RCC 7860 (cell line): ENCODE results near the gene MOXD1.

ENCODE experiments used
- DNase-seq: peaks from one replicate; pipeline ENCODE4 v3.0.0-alpha.2; 2015; ENCODE audit warnings: low spot score
- FAIRE-seq: peaks from 2 replicates; lab custom pipeline; 2012; peaks lifted over from hg19 to GRCh38; lab: Jason Lieb, UNC

MOXD1 gene

GRCh38 chr6:132400883-132401617 is at the start of gene MOXD1:
MOXD1 (minus strand) TSS chr6:132401475; CDS start chr6:132401426, 49 bp downstream.
- DNase-seq, result peak; percentile 34
- no peak for FAIRE-seq

- no peak for DNase-seq
- FAIRE-seq, result no peak
Observed at GRCh38 chr6:132446855-132447241, 45.6 kb upstream of the MOXD1 start.

- DNase-seq, result no peak
- no peak for FAIRE-seq
Observed at GRCh38 chr6:132446141-132446854, 45.0 kb upstream of the MOXD1 start.

- DNase-seq (peak; percentile 95), FAIRE-seq (peak; percentile 99)
Observed at GRCh38 chr6:132445201-132445951, 44.1 kb upstream of the MOXD1 start.

GRCh38 chr6:132443206-132443605 is 41.9 kb upstream of the MOXD1 start:
- DNase-seq (peak; percentile 31), FAIRE-seq (no peak)

GRCh38 chr6:132430110-132430509 is 28.8 kb upstream of the MOXD1 start:
- FAIRE-seq, result no peak
- DNase-seq, result no peak

GRCh38 chr6:132425176-132425575 is 23.9 kb upstream of the MOXD1 start:
- FAIRE-seq (no peak), DNase-seq (no peak)

GRCh38 chr6:132423839-132424238 is 22.6 kb upstream of the MOXD1 start:
- FAIRE-seq (no peak), DNase-seq (no peak)

GRCh38 chr6:132418235-132418965 is 17.1 kb upstream of the MOXD1 start:
- DNase-seq (no peak), FAIRE-seq (no peak)

GRCh38 chr6:132414761-132415160 is 13.5 kb upstream of the MOXD1 start:
- FAIRE-seq (no peak), DNase-seq (no peak)

GRCh38 chr6:132414322-132414721 is 13.0 kb upstream of the MOXD1 start:
- DNase-seq, result no peak
- no peak for FAIRE-seq

GRCh38 chr6:132413499-132413802 is 12.2 kb upstream of the MOXD1 start:
- FAIRE-seq, result no peak
- no peak for DNase-seq

- no peak for FAIRE-seq
- no peak for DNase-seq
Observed at GRCh38 chr6:132412656-132413498, 11.6 kb upstream of the MOXD1 start.

GRCh38 chr6:132411296-132411695 is 10.0 kb upstream of the MOXD1 start:
- DNase-seq (no peak), FAIRE-seq (no peak)

GRCh38 chr6:132410830-132411229 is 9.6 kb upstream of the MOXD1 start:
- FAIRE-seq, result no peak
- no peak for DNase-seq

- DNase-seq, result peak; percentile 14
- peak; percentile 74 for FAIRE-seq
Observed at GRCh38 chr6:132405143-132405915, 4.1 kb upstream of the MOXD1 start.

- FAIRE-seq, result no peak
- DNase-seq, result peak; percentile 15
Observed at GRCh38 chr6:132404736-132405135, 3.5 kb upstream of the MOXD1 start.

GRCh38 chr6:132404330-132404729 is 3.1 kb upstream of the MOXD1 start:
- FAIRE-seq (no peak), DNase-seq (no peak)

- no peak for FAIRE-seq
- no peak for DNase-seq
Observed at GRCh38 chr6:132401618-132402285, 477 bp upstream of the MOXD1 start.
